Ishikawa (cell line): ENCODE measurements around the gene TNIK.

ENCODE experiments used
- CREB1 ChIP-seq: IDR thresholded peaks from 2 replicates; pipeline ENCODE4 v1.6.1; 2012; ENCODE audit warnings: low read depth
- EGR1 ChIP-seq: IDR thresholded peaks from 2 replicates; pipeline ENCODE4 v1.6.1; 2012
- EP300 ChIP-seq: IDR thresholded peaks from 2 replicates; pipeline ENCODE4 v1.6.1; 2012; ENCODE audit warnings: borderline replicate concordance
- FOXM1 ChIP-seq: IDR thresholded peaks from 2 replicates; pipeline ENCODE4 v1.6.1; 2012; ENCODE audit warnings: low read depth, borderline replicate concordance
- RAD21 ChIP-seq: IDR thresholded peaks from 2 replicates; pipeline ENCODE4 v1.6.1; 2012; ENCODE audit warnings: low read depth
- TAF1 ChIP-seq: IDR thresholded peaks from 2 replicates; pipeline ENCODE4 v1.6.1; 2012; ENCODE audit warnings: low read depth, mild to moderate bottlenecking
- TCF12 ChIP-seq: IDR thresholded peaks from 2 replicates; pipeline ENCODE4 v1.6.1; 2012; ENCODE audit warnings: low read depth
- TEAD4 ChIP-seq: IDR thresholded peaks from 2 replicates; pipeline ENCODE4 v1.6.1; 2012
- ZBTB7A ChIP-seq: IDR thresholded peaks from 2 replicates; pipeline ENCODE4 v1.6.1; 2012; ENCODE audit warnings: low read depth
- TF ChIP-seq, protein P1 (sequence below): IDR thresholded peaks from 2 replicates; pipeline ENCODE4 v1.6.1; 2012
- TF ChIP-seq, protein P2 (sequence below): IDR thresholded peaks from 2 replicates; pipeline ENCODE4 v1.6.1; 2012; ENCODE audit warnings: low read depth, mild to moderate bottlenecking

- no peak for TF ChIP-seq TAF1
- TF ChIP-seq ZBTB7A: no peak
- TF ChIP-seq, protein P1, sequence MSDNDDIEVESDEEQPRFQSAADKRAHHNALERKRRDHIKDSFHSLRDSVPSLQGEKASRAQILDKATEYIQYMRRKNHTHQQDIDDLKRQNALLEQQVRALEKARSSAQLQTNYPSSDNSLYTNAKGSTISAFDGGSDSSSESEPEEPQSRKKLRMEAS: no peak
- TF ChIP-seq, protein P2, sequence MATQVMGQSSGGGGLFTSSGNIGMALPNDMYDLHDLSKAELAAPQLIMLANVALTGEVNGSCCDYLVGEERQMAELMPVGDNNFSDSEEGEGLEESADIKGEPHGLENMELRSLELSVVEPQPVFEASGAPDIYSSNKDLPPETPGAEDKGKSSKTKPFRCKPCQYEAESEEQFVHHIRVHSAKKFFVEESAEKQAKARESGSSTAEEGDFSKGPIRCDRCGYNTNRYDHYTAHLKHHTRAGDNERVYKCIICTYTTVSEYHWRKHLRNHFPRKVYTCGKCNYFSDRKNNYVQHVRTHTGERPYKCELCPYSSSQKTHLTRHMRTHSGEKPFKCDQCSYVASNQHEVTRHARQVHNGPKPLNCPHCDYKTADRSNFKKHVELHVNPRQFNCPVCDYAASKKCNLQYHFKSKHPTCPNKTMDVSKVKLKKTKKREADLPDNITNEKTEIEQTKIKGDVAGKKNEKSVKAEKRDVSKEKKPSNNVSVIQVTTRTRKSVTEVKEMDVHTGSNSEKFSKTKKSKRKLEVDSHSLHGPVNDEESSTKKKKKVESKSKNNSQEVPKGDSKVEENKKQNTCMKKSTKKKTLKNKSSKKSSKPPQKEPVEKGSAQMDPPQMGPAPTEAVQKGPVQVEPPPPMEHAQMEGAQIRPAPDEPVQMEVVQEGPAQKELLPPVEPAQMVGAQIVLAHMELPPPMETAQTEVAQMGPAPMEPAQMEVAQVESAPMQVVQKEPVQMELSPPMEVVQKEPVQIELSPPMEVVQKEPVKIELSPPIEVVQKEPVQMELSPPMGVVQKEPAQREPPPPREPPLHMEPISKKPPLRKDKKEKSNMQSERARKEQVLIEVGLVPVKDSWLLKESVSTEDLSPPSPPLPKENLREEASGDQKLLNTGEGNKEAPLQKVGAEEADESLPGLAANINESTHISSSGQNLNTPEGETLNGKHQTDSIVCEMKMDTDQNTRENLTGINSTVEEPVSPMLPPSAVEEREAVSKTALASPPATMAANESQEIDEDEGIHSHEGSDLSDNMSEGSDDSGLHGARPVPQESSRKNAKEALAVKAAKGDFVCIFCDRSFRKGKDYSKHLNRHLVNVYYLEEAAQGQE: no peak
- TF ChIP-seq CREB1: no peak
- no peak for TF ChIP-seq RAD21
- no peak for TF ChIP-seq TEAD4
- no peak for TF ChIP-seq TCF12
- no peak for TF ChIP-seq EP300
- no peak for TF ChIP-seq FOXM1
- TF ChIP-seq EGR1: no peak
Observed at GRCh38 chr3:171428321-171428787, 31.9 kb downstream of the TNIK start.
